ENCODE measurements around the gene AEN. TPM values are rescaled to one million over a fixed set of nuclear protein-coding genes. Genes with fewer than 3 reads are reported as not detected.
A peak's percentile ranks its signal among the peaks of the same experiment; 100 is the strongest.

AEN gene
- 40.8 TPM for polyA plus RNA-seq

- Mint-ChIP-seq H3K4me1 (peaks cover 20 to 33% (median 32%) of the 10 kb centered on the region in 3 donors), H3K36me3 (peaks cover 1% of the 10 kb centered on the region), H3K9me3 (no peaks in the 10 kb centered on the region), H3K27ac (peak within 1 kb of the TSS; percentile 83 to 96 (median 90)), H3K4me3 (peak within 1 kb of the TSS; percentile 86 to 98 (median 92)), H3K27me3 (peaks cover 2% of the 10 kb centered on the region)
Observed at GRCh38 chr15:88620995-88621772, at the start of gene AEN. Gene AEN (plus strand): TSS chr15:88621340. CDS start chr15:88626210, 4,870 bp downstream.

GRCh38 chr15:88571852-88572259 lies 49.3 kb upstream of the AEN start:
- H3K27ac Mint-ChIP-seq = no peak overlapping the region
- peaks cover 6% of the 10 kb centered on the region for H3K36me3 Mint-ChIP-seq
- peaks cover 0 to 2% (median 0%) of the 10 kb centered on the region in 3 donors for H3K4me1 Mint-ChIP-seq
- peaks cover 0 to 2% (median 0%) of the 10 kb centered on the region in 3 donors for H3K9me3 Mint-ChIP-seq
- peaks cover 6% of the 10 kb centered on the region for H3K27me3 Mint-ChIP-seq
- H3K4me3 Mint-ChIP-seq = no peak overlapping the region

- no peak overlapping the region for H3K4me3 Mint-ChIP-seq
- H3K9me3 Mint-ChIP-seq = peaks cover 0 to 2% (median 0%) of the 10 kb centered on the region in 3 donors
- no peaks in the 10 kb centered on the region for H3K36me3 Mint-ChIP-seq
- H3K4me1 Mint-ChIP-seq = no peaks in the 10 kb centered on the region
- H3K27me3 Mint-ChIP-seq = peaks cover 5% of the 10 kb centered on the region
- no peak overlapping the region for H3K27ac Mint-ChIP-seq
Observed at GRCh38 chr15:88574077-88574476, 47.1 kb upstream of the AEN start.

GRCh38 chr15:88574655-88575054 lies 46.5 kb upstream of the AEN start:
- H3K4me3 Mint-ChIP-seq = no peak overlapping the region
- H3K36me3 Mint-ChIP-seq = no peaks in the 10 kb centered on the region
- H3K4me1 Mint-ChIP-seq = no peaks in the 10 kb centered on the region
- peaks cover 5% of the 10 kb centered on the region for H3K27me3 Mint-ChIP-seq
- peaks cover 0 to 2% (median 0%) of the 10 kb centered on the region in 3 donors for H3K9me3 Mint-ChIP-seq
- H3K27ac Mint-ChIP-seq = no peak overlapping the region

GRCh38 chr15:88579322-88579721 lies 41.8 kb upstream of the AEN start:
- no peaks in the 10 kb centered on the region for H3K36me3 Mint-ChIP-seq
- no peak overlapping the region for H3K27ac Mint-ChIP-seq
- peaks cover 0 to 2% (median 0%) of the 10 kb centered on the region in 3 donors for H3K9me3 Mint-ChIP-seq
- no peak overlapping the region for H3K4me3 Mint-ChIP-seq
- peaks cover under 1% of the 10 kb centered on the region for H3K27me3 Mint-ChIP-seq
- H3K4me1 Mint-ChIP-seq = no peaks in the 10 kb centered on the region

GRCh38 chr15:88580532-88580931 lies 40.6 kb upstream of the AEN start:
- H3K27ac Mint-ChIP-seq = no peak overlapping the region
- no peaks in the 10 kb centered on the region for H3K9me3 Mint-ChIP-seq
- H3K36me3 Mint-ChIP-seq = no peaks in the 10 kb centered on the region

GRCh38 chr15:88586401-88587162 lies 34.6 kb upstream of the AEN start:
- Mint-ChIP-seq H3K36me3 (no peaks in the 10 kb centered on the region), H3K9me3 (no peaks in the 10 kb centered on the region), H3K27me3 (peaks cover 3% of the 10 kb centered on the region), H3K4me3 (no peak overlapping the region), H3K4me1 (no peaks in the 10 kb centered on the region), H3K27ac (no peak overlapping the region)

More at GRCh38 chr15:88580532-88580931, 40.6 kb upstream of the AEN start:
- Mint-ChIP-seq H3K4me1 (no peaks in the 10 kb centered on the region), H3K4me3 (no peak overlapping the region), H3K27me3 (no peaks in the 10 kb centered on the region)

GRCh38 chr15:88590759-88591158 lies 30.4 kb upstream of the AEN start:
- H3K9me3 Mint-ChIP-seq = no peaks in the 10 kb centered on the region
- H3K27ac Mint-ChIP-seq = no peak overlapping the region
- no peaks in the 10 kb centered on the region for H3K36me3 Mint-ChIP-seq
- no peak overlapping the region for H3K4me3 Mint-ChIP-seq
- no peaks in the 10 kb centered on the region for H3K4me1 Mint-ChIP-seq
- H3K27me3 Mint-ChIP-seq = peaks cover 3% of the 10 kb centered on the region

GRCh38 chr15:88591384-88591783 lies 29.8 kb upstream of the AEN start:
- H3K27me3 Mint-ChIP-seq = peaks cover 3% of the 10 kb centered on the region
- H3K4me3 Mint-ChIP-seq = no peak overlapping the region
- H3K27ac Mint-ChIP-seq = no peak overlapping the region
- no peaks in the 10 kb centered on the region for H3K36me3 Mint-ChIP-seq
- H3K4me1 Mint-ChIP-seq = no peaks in the 10 kb centered on the region
- no peaks in the 10 kb centered on the region for H3K9me3 Mint-ChIP-seq

GRCh38 chr15:88603885-88604284 lies 17.3 kb upstream of the AEN start:
- peaks cover 2% of the 10 kb centered on the region for H3K36me3 Mint-ChIP-seq
- no peak overlapping the region for H3K4me3 Mint-ChIP-seq
- H3K9me3 Mint-ChIP-seq = no peaks in the 10 kb centered on the region
- peaks cover 2 to 8% (median 4%) of the 10 kb centered on the region in 3 donors for H3K4me1 Mint-ChIP-seq
- peaks cover 57% of the 10 kb centered on the region for H3K27me3 Mint-ChIP-seq
- peak overlapping the region in 2 of 3 donors; percentile 23 to 92 for H3K27ac Mint-ChIP-seq

- H3K36me3 Mint-ChIP-seq = peaks cover 2% of the 10 kb centered on the region
- peaks cover 63% of the 10 kb centered on the region for H3K27me3 Mint-ChIP-seq
- peak overlapping the region in 1 of 3 donors; percentile 35 for H3K27ac Mint-ChIP-seq
- peak overlapping the region in 2 of 4 donors; percentile 75 to 80 for H3K4me3 Mint-ChIP-seq
- H3K4me1 Mint-ChIP-seq = peaks cover 2 to 8% (median 4%) of the 10 kb centered on the region in 3 donors
- no peaks in the 10 kb centered on the region for H3K9me3 Mint-ChIP-seq
Observed at GRCh38 chr15:88604381-88605188, 16.6 kb upstream of the AEN start.

GRCh38 chr15:88605189-88606069 lies 15.7 kb upstream of the AEN start:
- Mint-ChIP-seq H3K27me3 (peaks cover 64% of the 10 kb centered on the region), H3K4me1 (peaks cover 2 to 8% (median 4%) of the 10 kb centered on the region in 3 donors), H3K27ac (no peak overlapping the region), H3K36me3 (peaks cover 2% of the 10 kb centered on the region), H3K9me3 (no peaks in the 10 kb centered on the region), H3K4me3 (peak overlapping the region in 2 of 4 donors; percentile 8 to 66)

- H3K27me3 Mint-ChIP-seq = peaks cover 63% of the 10 kb centered on the region
- H3K9me3 Mint-ChIP-seq = no peaks in the 10 kb centered on the region
- peak overlapping the region in 1 of 4 donors; percentile 63 for H3K4me3 Mint-ChIP-seq
- no peak overlapping the region for H3K27ac Mint-ChIP-seq
- H3K4me1 Mint-ChIP-seq = peaks cover 2 to 8% (median 4%) of the 10 kb centered on the region in 3 donors
- peaks cover 2% of the 10 kb centered on the region for H3K36me3 Mint-ChIP-seq
Observed at GRCh38 chr15:88606070-88606794, 14.9 kb upstream of the AEN start.

Data from IgD-negative memory B cell (primary cell).